GM18519 (cell line): Measurements from ENCODE around the gene PREB.
"Not testable (repeated sequence)": the region's sequence is repeated elsewhere in the genome, so short reads cannot be mapped to it uniquely, and the experiment has no call there.

Experiments used
- ATAC-seq: cut with Tn5 transposase; IDR thresholded peaks from one replicate; pipeline ENCODE4 v1.9.1; 2021; ENCODE audit warnings: mild to moderate bottlenecking, moderate library complexity; ENCODE audit not compliant: unreplicated experiment, low FRiP score

PREB gene

GRCh38 chr2:27133905-27134780, at the start of gene PREB:
PREB (minus strand) TSS chr2:27134636; CDS start chr2:27134421, 215 bp downstream.
- ATAC-seq: peak; percentile 72

DNA sequence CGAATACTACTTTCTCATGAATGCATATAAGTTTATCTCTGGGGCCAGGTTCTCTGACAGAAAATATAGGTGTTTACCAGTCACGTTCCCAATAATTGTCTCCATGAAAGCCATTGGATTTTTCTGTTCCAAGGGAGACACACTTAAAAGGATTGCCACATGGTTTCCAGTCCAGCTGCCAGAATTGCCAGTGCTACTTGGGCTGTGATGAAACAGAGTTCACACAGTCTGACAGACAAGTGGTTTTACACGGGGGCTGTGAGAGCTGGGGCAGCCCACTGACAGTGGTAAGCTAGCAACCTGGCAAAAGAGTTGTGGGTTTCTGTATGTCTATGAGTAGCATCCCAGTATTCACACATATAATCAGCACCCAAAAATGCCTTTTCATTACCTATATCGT, 49.7 kb upstream of the PREB start:
- no peak for ATAC-seq

GRCh38 chr2:27182346-27182745, 47.9 kb upstream of the PREB start:
- no peak for ATAC-seq

- ATAC-seq: no peak
Measured at GRCh38 chr2:27179344-27180000, 45.0 kb upstream of the PREB start.

GRCh38 chr2:27178469-27178868, 44.0 kb upstream of the PREB start:
- no peak for ATAC-seq

GRCh38 chr2:27177441-27178351, 43.3 kb upstream of the PREB start:
- no peak for ATAC-seq

GRCh38 chr2:27175781-27176180, 41.3 kb upstream of the PREB start:
- ATAC-seq: not testable (repeated sequence)

DNA sequence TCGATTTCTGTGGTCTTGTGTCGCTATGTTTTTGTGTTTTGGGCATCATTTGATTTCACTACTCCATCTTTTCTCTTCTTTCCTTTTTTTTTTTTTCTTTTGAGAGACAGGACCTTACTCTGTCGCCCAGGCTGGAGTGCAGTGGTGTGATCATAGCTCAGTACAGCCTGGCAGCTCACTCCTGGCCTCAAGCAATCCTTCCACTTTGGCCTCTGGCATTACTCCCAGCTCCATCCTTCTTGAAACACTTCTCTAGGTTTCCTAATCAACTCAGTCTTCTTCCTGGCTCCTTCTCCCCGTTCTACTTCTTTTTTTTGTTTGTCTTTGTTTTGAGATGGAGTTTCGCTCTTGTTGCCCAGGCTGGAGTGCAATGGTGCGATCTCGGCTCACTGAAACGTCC, 40.9 kb upstream of the PREB start:
- ATAC-seq: no peak

DNA sequence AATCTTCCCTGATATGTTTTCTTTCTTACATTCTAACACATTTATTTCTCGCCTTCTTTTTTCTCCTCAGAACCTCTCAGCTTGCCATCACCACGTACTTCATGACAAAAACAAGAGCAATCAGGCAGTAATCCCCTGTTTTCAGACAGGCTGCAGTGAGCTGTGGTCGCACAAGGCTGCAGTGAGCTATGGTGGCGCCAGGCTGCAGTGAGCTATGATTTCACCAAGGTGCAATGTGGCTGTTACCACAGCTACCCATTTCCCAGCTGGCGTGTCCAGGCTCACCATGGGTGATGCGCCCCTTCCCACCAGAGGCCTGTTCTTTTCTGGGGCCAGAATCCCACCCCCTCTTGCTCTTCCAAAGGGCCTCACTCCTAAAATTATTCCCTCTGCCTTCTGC, 40.2 kb upstream of the PREB start:
- ATAC-seq: no peak

- ATAC-seq: no peak
Measured at GRCh38 chr2:27171351-27171848, 37.0 kb upstream of the PREB start.

- ATAC-seq: no peak
Measured at GRCh38 chr2:27170581-27171337, 36.3 kb upstream of the PREB start.

- ATAC-seq: no peak
Measured at GRCh38 chr2:27164960-27165763, 30.7 kb upstream of the PREB start.

GRCh38 chr2:27162151-27163121, 28.0 kb upstream of the PREB start:
- ATAC-seq: no peak

DNA sequence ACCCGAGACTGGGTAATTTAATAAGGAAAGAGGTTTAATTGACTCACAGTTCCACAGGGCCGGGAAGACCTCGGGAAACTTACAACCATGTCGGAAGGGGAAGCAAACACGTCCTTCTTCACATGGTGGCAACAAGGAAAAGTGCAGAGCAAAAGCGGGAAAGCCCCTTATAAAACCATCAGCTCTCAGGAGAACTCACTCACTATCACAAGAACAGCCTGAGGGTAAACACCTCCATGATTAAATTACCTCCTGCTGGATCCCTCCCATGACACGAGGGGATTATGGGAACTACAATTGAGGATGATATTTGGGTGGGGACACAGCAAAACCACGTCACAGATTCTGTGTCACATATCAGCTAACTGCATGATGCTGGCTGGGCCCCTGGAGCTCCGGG, 25.8 kb upstream of the PREB start:
- no peak for ATAC-seq

- no peak for ATAC-seq
Measured at GRCh38 chr2:27159271-27159670, 24.8 kb upstream of the PREB start.

DNA sequence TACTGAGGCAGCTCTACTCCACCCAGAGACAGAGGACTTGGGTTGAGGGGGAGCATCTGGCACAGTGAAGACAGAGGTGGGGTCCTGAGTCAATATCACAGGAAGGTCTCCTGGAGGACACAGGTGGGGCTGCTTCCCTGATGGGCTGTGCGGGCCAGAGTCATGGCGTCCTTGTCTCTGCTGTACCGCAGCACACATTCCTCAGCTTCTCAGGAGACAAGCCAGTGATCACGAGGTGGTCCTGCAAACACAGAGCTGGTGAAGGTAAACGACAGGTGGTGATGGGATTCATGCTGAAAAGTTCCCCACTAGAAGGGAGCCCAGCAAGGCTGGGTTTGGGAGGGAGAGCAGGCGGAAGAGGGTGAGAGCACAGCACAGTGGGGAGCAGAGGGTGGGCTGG, 24.0 kb upstream of the PREB start:
- no peak for ATAC-seq

- ATAC-seq: no peak
Measured at GRCh38 chr2:27155069-27155520, 20.7 kb upstream of the PREB start.

GRCh38 chr2:27154488-27154887, 20.1 kb upstream of the PREB start:
- no peak for ATAC-seq
